ENCODE measurements around the gene ACER1. TPM values are rescaled to one million over a fixed set of nuclear protein-coding genes. Genes with fewer than 3 reads are reported as not detected.

Gene ACER1
- total and polyA plus RNA-seq, 2 of the 13 experiments (the other 11 are each of a cell fraction or from before 2014, with no cell fraction given): not detected

- TF ChIP-seq MEF2D (CRISPR knock-in tag; IDR thresholded peaks at IDR 0.05): 0 out of 2 replicates have a peak, but pooled peaks have one; percentile 7
- no peak for TF ChIP-seq CCDC6 (CRISPR knock-in tag; IDR thresholded peaks at IDR 0.05)
- TF ChIP-seq DNMT1 (CRISPR knock-in tag; IDR thresholded peaks at IDR 0.05): peak; percentile 75; the same call in 1 of the 2 replicates
- TF ChIP-seq ZIK1 (CRISPR knock-in tag; IDR thresholded peaks at IDR 0.05; ENCODE audit: borderline replicate concordance, low read depth): no peak
- TF ChIP-seq, protein P1, sequence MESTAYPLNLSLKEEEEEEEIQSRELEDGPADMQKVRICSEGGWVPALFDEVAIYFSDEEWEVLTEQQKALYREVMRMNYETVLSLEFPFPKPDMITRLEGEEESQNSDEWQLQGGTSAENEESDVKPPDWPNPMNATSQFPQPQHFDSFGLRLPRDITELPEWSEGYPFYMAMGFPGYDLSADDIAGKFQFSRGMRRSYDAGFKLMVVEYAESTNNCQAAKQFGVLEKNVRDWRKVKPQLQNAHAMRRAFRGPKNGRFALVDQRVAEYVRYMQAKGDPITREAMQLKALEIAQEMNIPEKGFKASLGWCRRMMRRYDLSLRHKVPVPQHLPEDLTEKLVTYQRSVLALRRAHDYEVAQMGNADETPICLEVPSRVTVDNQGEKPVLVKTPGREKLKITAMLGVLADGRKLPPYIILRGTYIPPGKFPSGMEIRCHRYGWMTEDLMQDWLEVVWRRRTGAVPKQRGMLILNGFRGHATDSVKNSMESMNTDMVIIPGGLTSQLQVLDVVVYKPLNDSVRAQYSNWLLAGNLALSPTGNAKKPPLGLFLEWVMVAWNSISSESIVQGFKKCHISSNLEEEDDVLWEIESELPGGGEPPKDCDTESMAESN (CRISPR knock-in tag; conservative IDR thresholded peaks at IDR 0.05): peak; percentile 75
- TF ChIP-seq, protein P2, sequence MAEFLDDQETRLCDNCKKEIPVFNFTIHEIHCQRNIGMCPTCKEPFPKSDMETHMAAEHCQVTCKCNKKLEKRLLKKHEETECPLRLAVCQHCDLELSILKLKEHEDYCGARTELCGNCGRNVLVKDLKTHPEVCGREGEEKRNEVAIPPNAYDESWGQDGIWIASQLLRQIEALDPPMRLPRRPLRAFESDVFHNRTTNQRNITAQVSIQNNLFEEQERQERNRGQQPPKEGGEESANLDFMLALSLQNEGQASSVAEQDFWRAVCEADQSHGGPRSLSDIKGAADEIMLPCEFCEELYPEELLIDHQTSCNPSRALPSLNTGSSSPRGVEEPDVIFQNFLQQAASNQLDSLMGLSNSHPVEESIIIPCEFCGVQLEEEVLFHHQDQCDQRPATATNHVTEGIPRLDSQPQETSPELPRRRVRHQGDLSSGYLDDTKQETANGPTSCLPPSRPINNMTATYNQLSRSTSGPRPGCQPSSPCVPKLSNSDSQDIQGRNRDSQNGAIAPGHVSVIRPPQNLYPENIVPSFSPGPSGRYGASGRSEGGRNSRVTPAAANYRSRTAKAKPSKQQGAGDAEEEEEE (CRISPR knock-in tag; IDR thresholded peaks at IDR 0.05; ENCODE audit: borderline replicate concordance): no peak
- TF ChIP-seq KDM5B (CRISPR knock-in tag; IDR thresholded peaks at IDR 0.05; ENCODE audit: borderline replicate concordance): peak; percentile 77
- TF ChIP-seq HDAC1 (CRISPR knock-in tag; IDR thresholded peaks at IDR 0.05): peak; percentile 80
- no peak for TF ChIP-seq ZNF10 (CRISPR knock-in tag; IDR thresholded peaks at IDR 0.05; ENCODE audit: borderline replicate concordance, low read depth)
- peak; percentile 61; the same call in 1 of the 2 replicates for TF ChIP-seq ZNF501 (CRISPR knock-in tag; IDR thresholded peaks at IDR 0.05)
- TF ChIP-seq ZNF709 (CRISPR knock-in tag; IDR thresholded peaks at IDR 0.05): no peak
- peak; percentile 99 for TF ChIP-seq SP2 (CRISPR knock-in tag; IDR thresholded peaks at IDR 0.05)
- no peak for TF ChIP-seq ZNF772 (CRISPR knock-in tag; IDR thresholded peaks at IDR 0.05)
- TF ChIP-seq KAT2B (IDR thresholded peaks at IDR 0.05; ENCODE audit: borderline replicate concordance, low read depth, low read length): no peak
- TF ChIP-seq ZNF30 (CRISPR knock-in tag; IDR thresholded peaks at IDR 0.05): no peak
- TF ChIP-seq ZNF572 (CRISPR knock-in tag; IDR thresholded peaks at IDR 0.05): no peak
- peak; percentile 57 for TF ChIP-seq SRSF1 (optimal IDR thresholded peaks at IDR 0.05; ENCODE audit: low read depth, low read length)
- no peak for TF ChIP-seq ZNF12 (CRISPR knock-in tag; IDR thresholded peaks at IDR 0.05)
- TF ChIP-seq ZNF430 (CRISPR knock-in tag; IDR thresholded peaks at IDR 0.05): peak; percentile 77; the same call in 1 of the 2 replicates
- no peak for TF ChIP-seq SMARCE1 (IDR thresholded peaks at IDR 0.05; ENCODE audit: borderline replicate concordance)
- TF ChIP-seq CHD2 (IDR thresholded peaks at IDR 0.05; ENCODE audit: low read depth, low read length): peak; percentile 72
- TF ChIP-seq ATF7 (IDR thresholded peaks at IDR 0.05): no peak
- TF ChIP-seq ATF7 (CRISPR knock-in tag; IDR thresholded peaks at IDR 0.05): no peak; the same call in 1 of the 2 replicates
- peak; percentile 56; the same call in 1 of the 2 replicates for TF ChIP-seq CREM (IDR thresholded peaks at IDR 0.05)
- TF ChIP-seq CREM (CRISPR knock-in tag; IDR thresholded peaks at IDR 0.05): no peak
- TF ChIP-seq GTF2F1 (IDR thresholded peaks at IDR 0.05; ENCODE audit: low read length): no peak
- 0 out of 2 replicates have a peak, but pooled peaks have one; percentile 15 for TF ChIP-seq HCFC1 (IDR thresholded peaks at IDR 0.05; ENCODE audit: low read depth, low read length)
- no peak for TF ChIP-seq ADNP (CRISPR knock-in tag; IDR thresholded peaks at IDR 0.05)
- no peak for TF ChIP-seq ZNF629 (CRISPR knock-in tag; conservative IDR thresholded peaks at IDR 0.05)
- TF ChIP-seq ZBTB38 (CRISPR knock-in tag; IDR thresholded peaks at IDR 0.05): peak; percentile 66; the same call in 1 of the 2 replicates
- no peak for TF ChIP-seq ZNF879 (CRISPR knock-in tag; IDR thresholded peaks at IDR 0.05)
- TF ChIP-seq ZBTB3 (CRISPR knock-in tag; IDR thresholded peaks at IDR 0.05; ENCODE audit: borderline replicate concordance, low read depth): no peak
Measured at GRCh38 chr19:6372594-6373095, 39.2 kb upstream of the ACER1 start, which contains the start of gene ALKBH7 (continued).
